HCEC 1CT (cell line): ENCODE results near the gene UNKL.

Experiments used
- DNase-seq: peaks from one replicate; pipeline ENCODE4 v3.0.0-alpha.2; 2017

Gene UNKL

DNA sequence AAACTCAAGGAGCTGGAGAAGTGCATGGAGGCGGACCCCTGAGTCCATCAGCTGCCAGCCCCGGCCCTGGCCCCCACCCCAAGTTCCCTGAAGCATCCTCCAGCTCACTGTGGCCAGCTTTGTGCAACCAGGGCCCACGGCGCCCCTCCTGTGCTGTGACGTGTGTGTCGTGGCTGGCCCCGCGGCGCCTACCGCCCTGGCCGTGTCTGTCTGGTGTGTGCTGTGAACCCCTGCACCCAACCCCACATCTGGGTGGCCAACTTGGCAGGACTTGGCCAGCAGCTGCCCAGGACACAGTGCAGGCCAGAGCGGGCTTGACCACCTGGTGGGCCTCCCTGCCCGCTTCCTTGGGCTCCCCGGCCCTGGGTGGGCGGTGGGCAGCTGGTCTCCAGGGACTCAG is 66.1 kb downstream of the UNKL start:
- DNase-seq, result no peak

DNA sequence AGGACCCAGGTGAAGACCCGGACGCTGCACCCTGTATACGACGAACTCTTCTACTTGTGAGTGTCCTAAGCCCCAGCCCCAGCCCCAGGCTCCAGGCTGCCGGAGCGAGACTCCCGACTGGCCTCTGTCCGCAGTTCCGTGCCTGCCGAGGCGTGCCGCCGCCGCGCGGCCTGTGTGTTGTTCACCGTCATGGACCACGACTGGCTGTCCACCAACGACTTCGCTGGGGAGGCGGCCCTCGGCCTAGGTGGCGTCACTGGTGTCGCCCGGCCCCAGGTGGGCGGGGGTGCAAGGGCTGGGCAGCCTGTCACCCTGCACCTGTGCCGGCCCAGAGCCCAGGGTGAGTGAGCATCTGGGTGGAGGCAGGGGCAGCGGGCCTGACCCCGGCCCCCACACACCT is 66.5 kb downstream of the UNKL start:
- no peak for DNase-seq

- DNase-seq, result no peak
Measured at GRCh38 chr16:1347286-1347855, 67.1 kb downstream of the UNKL start.

- no peak for DNase-seq
Measured at GRCh38 chr16:1346422-1347285, 67.8 kb downstream of the UNKL start.

DNA sequence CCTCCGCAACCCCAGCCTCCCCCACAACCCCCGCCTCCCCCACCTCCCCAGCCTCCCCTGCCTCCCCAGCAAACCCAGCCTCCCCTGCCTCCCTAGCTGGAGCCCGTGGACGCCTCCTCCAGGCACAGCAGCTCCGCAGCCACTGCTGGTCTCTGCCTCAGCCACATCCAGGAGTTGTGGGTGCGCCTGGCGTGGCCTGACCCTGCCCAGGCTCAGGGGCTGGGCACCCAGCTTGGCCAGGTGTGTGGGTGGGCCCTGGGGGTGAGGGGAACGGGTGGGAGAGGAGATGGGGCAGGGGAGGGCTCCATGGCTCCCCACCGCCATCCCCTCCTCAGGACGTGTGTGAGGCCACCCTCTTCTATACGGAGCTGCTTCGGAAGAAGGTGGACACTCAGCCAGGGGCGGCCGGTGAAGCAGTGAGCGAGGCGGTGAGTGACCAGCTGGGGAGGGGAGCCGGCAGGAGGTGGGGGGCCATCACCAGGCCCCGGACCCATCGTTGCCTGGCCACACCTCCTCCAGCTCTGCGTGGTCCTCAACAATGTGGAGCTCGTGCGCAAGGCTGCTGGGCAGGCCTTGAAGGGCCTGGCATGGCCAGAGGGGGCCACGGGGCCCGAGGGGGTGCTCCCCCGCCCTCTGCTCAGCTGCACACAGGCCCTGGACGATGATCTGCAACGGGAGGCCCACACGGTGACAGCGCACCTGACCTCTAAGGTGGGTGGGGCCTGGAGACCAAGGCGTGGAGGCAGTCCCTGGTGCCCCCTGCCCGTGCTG is 68.7 kb downstream of the UNKL start:
- no peak for DNase-seq

- DNase-seq, result no peak
Measured at GRCh38 chr16:1345087-1345486, 69.4 kb downstream of the UNKL start.

DNA sequence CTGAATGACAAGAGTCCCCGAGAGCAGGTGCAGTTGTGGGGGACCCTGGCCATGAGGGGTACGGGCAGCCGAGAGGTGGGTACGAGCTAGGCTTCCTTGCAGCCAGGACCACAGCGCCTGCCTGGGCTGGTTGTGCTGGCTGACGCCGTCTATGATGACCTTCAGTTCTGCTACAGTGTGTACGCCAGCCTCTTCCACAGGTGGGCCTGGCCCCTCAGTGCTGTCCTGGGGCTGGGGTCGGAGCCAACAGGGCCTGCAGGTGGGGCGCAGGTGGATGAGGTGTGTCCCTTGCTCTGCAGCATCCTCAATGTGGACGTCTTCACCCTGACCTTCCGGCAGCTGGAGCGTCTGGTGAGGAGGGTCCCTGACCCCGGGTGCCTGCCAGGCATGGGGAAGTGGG is 70.0 kb downstream of the UNKL start:
- DNase-seq, result no peak

DNA sequence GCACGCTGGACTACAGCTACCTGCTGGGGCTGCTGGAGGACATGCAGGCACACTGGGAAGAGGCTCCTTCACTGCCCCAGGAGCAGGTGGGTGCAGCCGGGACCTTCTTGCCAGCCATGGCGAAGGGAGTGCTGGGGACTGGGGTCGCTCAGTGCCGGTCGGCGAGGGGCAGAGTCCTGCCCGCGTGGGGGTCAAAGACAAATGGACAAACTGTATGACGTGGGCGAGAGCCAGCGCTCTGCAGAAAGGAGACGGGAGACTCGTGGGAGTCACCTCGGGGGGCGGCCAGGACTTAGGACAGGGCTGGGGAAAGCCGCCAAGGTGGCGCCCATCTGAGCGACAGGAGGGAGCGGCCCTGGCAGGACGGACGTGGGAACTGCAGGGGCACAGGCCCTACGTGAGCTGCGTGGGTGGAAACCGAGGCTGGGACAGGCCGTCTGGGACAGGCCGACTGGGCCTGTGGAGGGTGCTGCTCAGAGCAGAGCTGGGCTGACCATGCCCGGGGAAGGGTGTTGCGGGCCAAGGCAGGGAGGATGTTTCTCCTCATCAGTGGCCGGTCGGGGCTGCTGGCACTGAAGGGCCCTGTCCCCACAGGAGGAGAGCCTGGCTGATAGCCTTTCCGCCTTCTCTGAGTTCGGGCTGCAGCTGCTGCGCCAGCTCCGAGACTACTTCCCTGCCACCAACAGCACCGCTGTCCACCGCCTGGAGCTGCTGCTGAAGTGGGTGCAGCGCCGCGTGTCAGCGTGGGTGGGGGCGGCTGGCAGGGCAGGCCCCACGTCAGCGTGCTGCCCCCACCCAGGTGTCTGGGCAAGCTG is 70.9 kb downstream of the UNKL start:
- no peak for DNase-seq

DNA sequence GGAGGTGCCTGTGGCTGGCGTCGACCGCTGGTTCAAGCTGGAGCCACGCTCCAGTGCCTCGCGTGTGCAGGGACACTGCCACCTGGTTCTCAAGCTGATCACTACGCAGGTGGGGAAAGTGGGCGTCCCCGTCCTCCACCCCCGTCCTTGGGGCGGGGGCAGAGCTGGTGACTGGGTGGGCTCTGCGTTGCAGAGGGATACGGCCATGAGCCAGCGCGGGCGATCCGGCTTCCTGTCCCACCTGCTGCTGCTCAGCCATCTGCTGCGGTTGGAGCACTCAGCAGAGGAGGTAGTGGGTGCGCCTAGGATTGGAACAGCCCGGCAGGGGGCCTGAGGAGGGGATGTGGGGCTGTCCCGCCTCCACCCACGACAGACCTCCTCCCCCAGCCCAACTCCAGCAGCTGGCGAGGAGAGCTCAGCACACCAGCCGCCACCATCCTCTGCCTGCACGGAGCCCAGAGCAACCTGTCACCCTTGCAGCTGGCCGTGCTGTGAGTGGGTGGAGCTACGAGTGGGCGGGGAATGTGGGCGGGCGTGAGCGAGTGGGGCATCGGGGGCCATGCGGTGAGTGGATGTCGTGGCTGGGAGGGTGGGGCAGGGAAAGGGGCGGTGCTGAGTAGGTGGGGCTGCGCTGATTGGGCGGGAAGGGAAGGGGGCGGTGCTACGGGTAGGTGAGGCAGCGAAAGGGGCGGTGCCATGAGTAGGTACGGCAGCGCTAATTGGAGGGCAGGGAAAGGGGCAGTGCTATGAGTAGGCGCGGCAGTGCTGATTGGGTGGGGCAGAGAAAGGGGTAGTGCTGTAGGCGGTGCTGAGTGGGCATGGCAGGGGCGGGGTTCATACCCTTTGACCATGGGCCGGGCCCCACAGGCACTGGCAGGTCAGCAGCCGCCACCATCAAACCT is 71.7 kb downstream of the UNKL start:
- peak; percentile 75 for DNase-seq

DNA sequence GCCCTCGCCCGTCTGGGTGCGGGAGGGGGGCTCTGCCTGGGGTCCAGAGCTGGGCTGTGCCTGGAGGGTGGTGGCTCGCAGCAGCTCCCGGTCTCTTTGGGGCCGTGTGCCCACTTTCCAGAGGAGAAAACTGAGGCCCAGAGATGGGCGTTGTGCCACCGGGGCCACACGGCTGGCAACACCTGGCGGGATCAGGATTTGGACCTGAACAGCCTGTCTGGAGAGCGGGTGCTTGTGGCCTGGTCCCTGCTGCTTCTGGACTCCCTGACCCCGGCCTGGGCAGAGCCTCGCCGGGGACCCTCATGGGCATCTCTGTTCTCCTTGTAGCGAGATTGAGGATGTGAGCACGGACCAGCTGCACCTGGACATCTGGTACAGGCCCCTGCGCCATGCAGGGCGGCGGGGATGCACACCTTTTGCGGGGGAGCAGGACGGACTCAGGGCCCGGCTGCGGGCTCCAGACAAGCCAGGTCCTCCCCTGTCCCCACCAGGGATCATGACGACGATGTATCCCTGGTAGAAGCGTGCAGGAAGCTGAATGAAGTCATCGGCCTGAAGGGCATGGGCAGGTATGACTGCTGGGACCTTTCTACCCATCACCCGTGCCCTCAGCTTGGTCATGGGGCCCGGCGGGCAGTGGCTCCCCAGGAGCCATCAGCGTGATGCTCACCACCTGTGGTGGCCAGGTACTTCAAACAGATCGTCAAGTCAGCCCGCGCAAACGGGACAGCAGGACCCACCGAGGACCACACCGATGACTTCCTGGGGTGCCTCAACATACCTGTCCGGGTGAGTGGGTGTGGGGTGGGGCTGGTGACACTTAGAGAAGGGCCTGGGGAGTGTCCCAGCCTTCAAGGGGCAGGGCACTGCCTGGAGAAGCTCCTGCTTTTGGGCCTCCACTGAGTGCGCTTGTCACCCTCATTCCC is 72.7 kb downstream of the UNKL start:
- no peak for DNase-seq

DNA sequence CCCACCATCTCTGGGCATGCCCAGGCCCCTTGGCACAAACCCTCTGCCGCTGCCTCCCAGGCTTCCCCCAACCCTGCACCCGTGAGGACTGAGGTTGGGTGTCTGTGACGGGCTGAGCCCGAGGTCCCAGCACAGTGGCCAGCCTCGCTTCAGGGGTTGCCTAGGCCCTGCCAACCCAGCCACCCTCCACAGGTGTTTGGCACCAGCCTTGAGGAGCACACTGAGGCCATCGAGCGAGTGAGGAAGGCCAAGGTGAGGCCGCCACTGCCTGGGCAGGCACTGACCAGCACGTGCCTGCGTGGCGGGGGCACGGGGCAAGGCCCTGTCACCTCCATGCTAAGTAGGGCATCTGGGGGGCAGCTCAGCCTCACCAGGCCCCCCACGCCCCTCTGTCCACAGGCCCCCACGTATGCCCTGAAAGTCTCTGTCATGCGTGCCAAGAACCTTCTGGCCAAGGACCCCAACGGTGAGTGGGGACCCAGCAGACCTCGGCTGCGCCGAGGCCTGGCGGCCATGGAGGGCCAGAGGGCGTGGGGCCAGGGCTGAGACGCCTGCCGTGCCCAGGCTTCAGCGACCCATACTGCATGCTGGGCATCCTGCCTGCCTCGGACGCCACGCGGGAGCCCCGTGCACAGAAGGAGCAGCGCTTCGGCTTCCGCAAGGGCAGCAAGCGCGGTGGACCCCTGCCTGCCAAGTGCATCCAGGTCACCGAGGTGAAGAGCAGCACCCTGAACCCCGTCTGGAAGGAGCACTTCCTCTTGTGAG is 73.6 kb downstream of the UNKL start:
- DNase-seq, result no peak

GRCh38 chr16:1338855-1339675 is 75.4 kb downstream of the UNKL start:
- DNase-seq, result no peak

DNA sequence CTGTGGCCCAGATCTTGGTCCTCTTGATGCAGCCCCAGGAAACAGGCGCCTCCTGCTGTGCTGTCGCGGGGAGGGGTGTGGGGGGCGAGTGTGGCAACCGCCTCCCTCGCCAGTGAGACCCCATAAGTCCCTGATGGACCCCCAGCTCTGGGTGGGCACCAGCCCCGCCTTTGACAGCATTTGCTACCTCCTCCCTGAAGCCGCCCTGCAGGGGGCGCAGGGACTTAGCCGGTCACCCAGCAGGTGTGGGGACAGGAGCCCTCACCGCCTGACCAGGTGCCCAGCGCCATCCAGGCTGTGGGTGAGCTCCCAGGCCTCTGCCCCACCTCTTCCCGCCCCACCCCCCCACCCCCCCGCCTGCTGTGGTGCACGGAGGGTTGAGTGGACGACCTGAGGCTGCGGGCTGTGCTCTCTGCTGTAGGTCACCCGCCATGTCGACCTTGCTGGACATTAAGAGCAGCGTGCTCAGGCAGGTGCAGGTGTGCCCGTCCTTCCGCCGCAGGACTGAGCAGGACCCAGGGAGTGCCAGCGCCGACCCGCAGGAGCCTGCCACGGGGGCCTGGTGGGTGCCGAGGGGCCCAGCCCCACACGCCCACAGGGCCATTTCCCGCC is 76.3 kb downstream of the UNKL start:
- no peak for DNase-seq

GRCh38 chr16:1337486-1337885 is 77.0 kb downstream of the UNKL start:
- DNase-seq, result no peak

- no peak for DNase-seq
Measured at GRCh38 chr16:1336619-1337018, 77.9 kb downstream of the UNKL start.

DNA sequence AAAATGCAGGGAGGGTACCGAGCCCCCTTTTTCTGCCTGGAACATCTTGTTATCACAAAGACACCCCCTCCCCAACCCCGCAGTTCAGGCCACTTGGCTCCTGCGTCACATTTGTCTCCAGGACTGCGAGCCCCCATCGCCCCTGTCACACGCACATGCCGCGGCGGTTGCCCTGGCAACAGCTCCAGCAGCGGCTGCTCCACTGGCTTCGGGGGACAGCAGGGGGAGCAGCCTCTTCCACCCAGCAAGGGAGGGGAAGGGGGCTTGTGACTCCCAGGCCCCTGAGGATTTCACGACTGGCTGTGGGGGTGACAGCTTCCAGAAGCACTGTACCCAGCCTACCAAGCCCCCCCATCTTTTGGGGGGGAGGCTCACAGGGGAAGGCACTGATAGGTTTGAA is 78.5 kb downstream of the UNKL start:
- DNase-seq, result no peak

- DNase-seq, result no peak
Measured at GRCh38 chr16:1335211-1335971, 79.1 kb downstream of the UNKL start.

- DNase-seq, result no peak
Measured at GRCh38 chr16:1334739-1335138, 79.8 kb downstream of the UNKL start.
